HG03432 (cell line): ENCODE results near the gene PDGFB.
"Not testable (repeated sequence)": the region's sequence is repeated elsewhere in the genome, so short reads cannot be mapped to it uniquely, and the experiment has no call there.

Experiments used
- ATAC-seq: cut with Tn5 transposase; IDR thresholded peaks from one replicate; pipeline ENCODE4 v1.9.1; 2021; ENCODE audit warnings: mild to moderate bottlenecking, moderate library complexity; ENCODE audit not compliant: unreplicated experiment

PDGFB gene

DNA sequence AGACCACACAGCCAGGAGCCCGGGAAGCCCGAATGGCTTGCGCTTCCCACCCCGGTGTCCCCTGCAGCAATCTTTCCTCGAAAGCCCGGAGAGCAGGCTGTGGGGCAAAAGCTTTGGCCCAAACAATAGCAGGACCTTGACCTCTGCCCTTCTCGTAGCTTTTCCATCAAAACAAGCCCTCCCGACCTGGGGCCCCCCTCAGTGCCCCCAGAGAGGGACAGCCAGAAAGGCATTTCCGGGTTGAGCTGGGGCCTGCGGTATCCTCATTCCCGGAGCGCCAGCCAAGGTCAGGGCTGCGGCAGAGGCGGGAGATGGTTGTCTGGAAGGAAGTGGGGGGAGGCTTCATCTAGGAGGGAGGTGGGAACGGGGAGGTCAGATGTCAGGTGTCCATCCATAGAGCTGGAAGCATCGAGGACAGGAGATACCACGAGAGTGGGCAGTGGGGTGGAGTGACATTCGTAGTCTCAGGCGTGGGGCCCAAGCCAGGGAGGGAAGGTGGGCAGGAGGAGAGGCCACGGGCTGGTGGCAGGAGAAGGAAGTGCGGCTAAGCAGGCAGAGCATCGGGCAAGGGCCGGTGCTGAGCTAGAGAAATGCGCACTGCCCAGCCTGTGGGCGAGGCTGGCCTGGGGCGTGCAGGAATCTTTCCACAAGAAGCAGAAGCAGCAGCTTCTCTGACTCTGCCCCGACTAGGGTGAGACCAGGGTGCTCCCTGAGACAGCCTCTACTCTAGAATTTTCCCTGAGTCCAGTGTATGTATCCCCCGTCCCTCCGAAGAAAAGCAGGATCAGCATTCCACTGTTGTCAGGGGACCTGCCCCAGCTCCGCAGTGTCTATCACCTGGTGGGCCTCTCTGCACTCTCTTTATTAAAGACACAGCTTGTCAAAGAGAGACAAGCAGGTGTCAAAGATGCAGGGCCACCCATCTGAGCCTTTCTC, 14.3 kb downstream of the PDGFB start:
- ATAC-seq, result no peak

DNA sequence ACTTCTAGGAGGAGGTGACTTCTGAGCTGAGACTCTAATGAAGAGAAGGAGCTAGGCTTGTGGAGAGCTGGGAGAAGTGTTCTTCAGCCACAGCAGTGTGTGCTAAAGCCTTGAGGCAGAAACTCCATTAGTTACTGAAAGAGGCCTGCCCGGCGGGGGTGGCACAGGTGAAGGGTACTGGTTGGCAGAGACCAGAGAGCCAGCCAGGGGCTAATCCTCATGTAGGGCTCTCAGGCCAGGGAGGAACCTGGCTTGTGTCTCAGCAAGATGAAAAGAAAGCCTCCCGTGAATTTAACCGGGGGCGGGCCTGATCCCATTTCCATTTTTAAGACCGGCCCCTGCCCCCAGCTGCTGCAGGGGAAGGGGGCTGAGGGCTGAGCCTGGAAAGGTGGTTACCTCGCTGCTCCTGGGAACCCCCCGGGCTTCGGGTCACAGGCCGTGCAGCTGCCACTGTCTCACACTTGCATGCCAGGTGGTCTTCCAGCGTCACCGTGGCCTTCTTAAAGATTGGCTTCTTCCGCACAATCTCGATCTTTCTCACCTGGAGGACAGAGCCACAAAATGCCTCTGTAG, 15.0 kb downstream of the PDGFB start:
- no peak for ATAC-seq

DNA sequence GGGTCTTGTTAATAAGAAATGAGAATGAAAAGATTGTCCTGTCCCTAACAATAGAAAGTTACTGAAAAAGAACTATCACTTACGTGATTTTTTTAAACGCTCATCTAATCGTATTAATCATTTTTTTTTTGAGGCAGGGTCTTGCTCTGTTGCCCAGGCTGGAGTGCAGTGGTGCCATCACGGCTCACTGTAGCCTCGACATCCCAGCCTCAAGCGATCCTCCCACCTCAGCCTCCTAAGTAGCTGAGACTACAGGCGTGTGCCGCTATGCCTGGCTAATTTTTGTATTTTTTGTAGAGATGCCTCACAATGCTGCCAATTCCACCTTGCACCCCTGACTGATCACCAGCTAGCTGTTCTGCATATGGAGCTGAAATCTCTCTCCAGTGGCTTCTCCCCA, 15.7 kb downstream of the PDGFB start:
- no peak for ATAC-seq

DNA sequence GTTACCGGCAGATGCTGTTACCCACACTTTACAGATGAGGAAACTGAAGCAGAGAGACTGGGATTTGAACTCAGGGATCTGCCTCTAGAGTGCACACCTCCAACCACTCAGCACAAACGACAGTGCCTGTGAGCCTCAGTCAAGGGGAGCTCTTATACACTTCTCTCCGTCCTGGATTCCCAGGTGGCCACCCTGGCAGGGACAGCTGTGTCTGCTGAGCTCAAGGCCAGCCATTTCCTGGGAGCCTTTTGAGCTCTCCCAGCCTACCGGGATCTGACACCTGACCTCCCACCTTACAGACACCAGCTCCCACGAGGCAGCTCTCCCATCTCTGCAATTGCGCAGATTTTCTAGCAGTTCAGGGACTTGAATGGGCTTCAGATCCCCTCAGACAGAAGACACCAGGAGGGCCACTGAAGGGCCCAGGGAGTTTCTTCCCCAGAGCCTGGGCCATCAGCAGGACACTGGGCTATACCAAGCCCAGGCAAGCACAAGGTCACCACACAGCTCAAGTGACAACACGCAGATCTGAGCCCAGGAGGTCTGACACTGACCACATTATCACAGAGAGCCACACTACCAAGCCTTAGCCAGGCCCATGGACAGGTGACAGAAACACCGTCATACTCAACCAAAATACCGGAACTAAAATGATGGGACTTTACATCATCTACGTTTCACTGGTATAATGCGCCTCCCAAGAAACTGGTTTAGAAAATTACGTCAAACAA, 17.1 kb downstream of the PDGFB start:
- ATAC-seq, result no peak

DNA sequence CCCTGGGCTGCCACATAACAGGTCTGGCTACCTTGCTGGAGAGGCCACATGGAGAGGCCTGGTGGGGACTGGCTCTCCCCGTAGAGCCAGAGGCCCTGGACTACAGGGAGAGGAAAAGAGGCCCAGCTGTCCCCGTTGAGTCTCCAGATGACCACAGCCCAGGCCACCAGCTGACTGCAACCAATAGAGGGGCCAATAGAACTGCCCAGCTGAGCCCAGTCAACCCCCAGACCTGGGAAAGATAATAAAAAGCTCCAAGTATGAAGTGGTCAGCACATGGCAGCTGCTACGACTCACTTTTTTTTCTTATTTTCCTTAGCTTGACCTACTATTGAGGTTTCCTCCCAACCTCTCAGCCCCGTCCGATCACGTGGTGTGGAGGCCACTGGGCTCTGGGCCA, 18.4 kb downstream of the PDGFB start:
- no peak for ATAC-seq

DNA sequence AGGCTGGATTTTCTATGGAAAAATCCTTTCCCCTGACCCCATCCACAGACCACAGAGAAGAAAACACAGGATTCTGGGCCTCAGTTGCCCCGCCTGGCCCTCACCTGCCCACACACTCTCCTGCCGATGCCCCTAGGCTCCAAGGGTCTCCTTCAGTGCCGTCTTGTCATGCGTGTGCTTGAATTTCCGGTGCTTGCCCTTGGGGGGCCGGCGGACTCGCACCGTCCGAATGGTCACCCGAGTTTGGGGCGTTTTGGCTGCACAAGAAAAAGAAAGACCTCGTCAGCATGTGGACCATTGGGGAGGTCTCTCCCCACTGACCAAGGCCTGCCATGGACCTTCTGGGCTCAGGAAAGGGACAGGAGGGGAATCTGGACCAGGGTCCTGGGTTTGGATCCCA, 19.2 kb downstream of the PDGFB start:
- no peak for ATAC-seq

DNA sequence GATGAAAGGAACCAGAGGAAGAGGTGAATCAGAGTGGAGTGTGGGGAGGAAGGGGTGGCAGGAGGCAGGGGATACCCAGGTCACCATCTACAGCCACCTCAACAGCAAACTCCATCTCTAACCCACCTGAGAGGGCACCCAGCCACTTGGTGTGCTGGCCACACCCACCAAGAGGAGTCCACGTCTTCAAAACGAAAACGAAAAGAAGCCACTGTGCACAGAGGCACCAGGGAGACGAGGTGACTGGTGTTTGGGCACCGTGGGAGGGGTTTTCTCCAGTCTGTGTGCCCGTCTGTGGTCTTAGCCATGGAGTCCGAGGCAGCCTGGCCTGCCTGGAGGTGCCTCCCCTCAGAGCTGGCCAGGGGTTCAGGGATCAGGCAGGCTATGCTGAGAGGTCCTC, 20.2 kb downstream of the PDGFB start:
- no peak for ATAC-seq

DNA sequence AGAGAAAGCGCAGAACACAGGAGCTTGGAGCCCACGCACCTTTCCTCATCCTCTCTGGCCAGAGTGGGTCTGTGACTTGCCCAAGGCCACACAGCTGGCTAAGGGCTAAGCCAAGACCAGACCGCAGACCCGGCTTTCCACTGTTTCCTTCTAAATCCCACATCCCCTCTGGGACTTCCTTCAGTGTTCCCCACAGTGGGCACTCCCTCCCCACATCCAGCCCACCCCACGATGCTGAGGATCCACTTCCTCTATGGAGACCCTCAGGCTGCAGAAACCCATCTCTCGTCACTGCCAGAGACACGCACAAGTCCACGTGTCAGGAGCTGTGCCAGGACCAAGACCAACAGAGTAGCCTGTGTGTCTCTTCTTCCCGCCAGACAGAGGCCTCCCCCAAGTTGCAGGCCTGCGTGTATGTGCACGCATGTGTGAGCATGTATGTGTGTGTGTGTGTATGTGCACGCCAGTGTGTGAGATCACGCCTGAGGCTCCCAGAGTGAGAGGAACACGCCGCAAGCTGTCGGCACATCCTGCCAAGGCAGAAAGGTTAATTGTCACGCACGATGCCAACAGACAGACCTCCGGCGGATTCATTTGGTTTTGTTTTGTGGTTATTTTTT, 21.6 kb downstream of the PDGFB start:
- ATAC-seq, result no peak

DNA sequence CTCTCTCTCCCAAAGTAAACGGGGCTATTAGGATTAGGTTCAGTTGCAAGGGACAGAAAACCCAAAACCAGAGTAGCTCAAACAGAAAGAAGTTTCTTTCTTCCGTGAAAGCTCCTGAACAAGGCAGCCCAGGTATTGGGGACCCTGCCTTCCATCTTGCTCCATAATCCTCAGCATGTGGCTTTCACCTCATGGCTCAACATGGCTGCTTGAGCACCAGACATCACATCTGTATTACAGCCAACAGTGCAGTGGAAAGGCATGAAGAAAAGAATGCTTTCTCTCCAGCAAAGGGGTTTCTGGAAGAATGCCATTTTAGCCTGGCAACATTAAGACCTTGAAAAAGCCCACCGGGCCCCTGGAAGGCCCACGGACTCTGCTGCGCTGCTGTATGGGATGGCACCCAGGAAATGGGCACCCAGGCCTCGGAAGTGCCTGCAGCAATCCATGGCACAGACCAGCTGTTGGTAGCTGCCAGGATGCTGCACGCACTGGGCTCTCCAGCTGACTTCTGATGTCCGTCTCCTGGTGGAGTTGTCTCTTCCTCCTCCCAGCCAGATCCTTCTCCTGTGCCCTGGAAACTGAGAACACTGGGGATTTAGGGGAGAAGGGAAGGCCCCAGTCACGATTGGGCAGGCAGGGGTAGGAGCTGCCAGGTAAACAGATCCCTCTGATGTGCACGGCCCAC, 22.6 kb downstream of the PDGFB start:
- ATAC-seq, result no peak

DNA sequence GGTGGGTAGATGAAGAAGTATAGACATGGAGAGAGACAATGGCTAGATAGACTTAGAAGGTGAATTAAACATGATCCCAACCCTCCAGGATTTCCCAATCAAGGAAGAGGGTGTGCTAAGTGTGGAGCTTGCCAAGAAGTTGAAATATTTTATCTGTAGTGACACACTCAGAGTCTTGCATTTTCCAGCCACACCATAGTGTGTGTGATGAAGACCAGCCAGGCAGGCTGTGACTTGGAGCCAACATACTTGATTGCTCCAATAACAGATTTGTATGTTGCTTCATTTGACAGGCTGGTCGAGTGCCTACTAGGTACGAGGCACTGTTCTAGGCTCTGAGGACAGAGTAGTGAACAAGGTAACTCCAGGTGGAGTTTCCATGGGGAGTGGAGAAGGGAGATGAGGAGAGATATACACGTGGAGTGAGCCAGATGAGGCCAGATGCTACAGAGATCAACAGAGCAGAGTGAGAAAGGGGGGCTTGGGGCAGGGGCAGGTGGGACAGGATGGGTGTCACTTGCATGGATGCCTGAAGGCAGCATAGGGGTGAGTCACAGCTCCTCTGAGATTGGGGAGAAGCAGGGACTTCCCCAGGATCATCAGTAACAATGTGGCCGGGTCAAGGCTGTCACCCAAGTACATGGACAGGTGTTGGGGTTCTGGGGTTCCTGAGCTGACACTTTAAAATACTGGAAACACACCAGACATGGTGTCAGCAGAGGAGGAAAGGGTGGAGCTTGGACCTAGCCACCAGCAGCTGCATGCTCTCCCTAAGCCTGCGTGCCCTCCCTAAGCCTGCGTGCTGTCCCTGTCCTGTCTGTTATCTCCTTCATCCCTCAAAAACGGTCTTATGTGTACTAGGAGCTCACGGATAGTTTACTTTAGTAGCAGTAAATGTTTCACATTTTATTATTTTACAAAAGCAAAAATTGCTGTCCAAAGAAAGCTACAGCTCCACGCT, 23.6 kb downstream of the PDGFB start:
- ATAC-seq, result no peak

DNA sequence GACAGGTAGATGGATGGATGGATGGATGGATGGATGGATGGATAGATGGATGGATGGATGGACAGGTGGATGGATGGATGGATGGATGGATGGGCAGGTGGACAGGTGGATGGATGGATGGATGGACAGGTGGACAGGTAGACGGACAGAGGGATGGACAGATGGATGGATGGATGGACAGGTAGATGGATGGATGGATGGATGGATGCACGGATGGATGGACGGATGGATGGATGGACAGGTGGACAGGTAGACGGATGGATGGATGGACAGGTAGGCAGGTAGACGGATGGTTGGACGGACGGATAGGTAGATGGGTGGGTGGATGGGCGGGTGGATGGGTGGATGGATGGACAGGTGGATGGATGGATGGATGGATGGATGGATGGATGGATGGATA, 24.3 kb downstream of the PDGFB start:
- ATAC-seq, result no peak

DNA sequence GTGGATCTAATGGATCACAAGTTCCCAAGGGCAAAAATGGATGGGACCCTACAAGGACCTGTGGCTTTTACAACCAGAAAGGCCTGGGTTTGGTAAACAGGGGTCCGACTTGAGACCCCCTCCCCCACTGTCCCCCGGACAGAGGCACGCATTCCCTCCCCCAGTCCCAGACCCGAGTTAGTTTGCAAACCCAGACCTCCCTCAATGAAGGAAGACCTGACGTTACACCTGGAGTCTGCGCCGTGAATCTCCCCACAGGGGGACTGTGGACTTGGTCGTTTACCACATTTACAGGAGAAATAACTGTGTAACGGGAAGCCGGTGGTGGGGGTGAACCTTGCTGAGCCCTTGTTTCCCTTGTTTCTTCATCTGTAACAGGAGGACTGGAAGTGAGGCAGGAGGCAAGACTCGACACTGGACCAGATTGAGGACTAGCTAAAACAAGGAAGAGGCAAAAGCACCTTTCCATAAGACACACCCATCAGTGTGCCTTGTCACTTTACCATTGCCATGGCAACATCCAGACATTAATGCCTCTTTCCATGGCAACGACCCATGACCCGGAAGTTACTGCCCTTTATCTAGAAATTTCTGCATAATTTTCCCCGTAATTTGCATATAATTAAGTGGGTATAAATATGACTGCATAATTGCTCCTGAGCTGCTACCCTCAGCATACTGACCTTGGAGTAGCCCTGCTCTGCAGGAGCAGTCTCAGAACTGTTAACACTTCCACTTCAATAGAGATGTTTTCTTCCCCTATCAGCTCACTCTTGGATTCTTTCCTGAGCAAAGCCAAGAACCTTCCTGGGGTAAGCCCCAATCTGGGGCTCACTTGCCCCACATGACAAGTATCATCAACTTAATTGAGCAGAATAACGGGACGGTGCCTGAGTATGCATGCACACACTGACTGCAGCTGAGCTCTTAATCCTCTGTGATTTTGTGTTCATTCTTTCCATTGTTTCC, 25.4 kb downstream of the PDGFB start:
- ATAC-seq, result no peak

DNA sequence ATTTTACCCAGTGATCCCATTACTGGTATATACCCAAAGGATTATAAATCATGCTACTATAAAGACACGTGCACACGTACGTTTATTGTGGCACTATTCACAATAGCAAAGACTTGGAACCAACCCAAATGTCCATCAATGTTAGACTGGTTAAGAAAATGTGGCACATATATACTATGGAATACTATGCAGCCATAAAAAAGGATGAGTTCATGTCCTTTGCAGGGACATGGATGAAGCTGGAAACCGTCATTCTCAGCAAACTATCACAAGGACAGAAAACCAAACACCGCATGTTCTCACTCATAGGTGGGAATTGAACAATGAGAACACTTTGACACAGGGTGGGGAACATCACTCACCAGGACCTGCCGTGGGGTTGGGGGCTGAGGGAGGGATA, 26.4 kb downstream of the PDGFB start:
- not testable (repeated sequence) for ATAC-seq

DNA sequence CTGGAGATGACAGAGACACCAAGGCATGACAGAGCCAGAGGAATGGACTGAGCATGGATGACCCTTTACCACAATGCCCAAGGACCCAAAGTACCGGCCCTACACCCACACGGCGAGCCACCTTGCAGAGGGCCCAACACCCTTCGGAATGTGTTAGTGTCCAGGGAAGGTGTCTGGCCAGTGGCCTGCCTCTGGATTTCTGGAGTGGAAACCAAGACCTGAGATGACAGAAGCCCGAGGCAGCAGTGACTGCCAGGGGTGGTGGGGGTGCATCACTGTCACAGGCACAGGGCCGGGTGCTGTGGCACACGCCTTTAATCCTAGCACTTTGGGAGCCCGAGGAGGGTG, 28.7 kb downstream of the PDGFB start:
- no peak for ATAC-seq

DNA sequence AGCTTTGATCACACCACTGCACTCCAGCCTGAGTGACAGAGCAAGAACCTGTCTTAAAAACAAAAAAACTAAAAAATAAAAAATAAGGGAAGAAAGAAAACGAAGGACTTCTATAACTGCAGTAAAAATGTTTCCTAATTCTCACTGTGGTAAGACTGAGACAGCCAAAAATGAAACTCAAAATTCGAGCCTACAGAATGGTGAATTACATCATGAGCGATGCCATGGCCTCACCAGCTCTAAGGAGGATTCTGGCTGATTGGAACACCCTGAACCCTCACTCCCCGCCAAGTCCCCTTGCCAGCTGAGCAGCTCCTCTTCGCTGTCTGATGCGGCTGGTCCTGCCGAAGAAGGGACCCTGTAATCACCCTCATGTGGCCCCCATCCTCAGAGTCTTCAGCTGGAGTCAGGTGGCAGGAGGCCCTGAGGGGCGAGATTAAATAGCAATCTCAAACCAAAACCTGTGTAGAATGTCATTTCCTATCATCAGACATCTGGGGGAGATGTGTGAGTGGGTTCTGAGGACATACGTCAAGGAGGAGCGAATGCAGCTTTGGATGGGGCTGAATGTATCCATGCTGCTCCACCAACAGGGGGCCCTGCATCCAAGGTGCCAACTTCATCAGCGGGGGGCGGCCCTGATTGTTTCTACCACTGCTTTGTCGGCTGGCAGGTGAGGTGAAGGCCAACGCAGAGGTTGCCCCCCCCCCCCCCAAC, 29.2 kb downstream of the PDGFB start:
- no peak for ATAC-seq

DNA sequence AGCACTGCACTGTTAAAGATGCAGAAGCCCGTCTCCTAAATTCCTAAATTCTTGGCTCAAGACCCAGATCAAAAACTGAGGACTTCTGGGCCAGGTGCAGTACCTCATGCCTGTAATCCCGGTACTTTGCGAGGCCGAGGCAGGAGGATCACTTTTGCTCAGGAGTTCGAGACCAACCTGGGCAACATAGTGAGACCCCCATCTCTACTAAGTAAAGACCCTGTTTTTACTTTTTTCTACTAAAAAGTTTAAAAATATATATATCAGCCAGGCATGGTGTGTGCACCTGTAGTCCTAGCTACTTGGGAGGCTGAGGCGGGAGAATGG, 29.7 kb downstream of the PDGFB start:
- no peak for ATAC-seq

DNA sequence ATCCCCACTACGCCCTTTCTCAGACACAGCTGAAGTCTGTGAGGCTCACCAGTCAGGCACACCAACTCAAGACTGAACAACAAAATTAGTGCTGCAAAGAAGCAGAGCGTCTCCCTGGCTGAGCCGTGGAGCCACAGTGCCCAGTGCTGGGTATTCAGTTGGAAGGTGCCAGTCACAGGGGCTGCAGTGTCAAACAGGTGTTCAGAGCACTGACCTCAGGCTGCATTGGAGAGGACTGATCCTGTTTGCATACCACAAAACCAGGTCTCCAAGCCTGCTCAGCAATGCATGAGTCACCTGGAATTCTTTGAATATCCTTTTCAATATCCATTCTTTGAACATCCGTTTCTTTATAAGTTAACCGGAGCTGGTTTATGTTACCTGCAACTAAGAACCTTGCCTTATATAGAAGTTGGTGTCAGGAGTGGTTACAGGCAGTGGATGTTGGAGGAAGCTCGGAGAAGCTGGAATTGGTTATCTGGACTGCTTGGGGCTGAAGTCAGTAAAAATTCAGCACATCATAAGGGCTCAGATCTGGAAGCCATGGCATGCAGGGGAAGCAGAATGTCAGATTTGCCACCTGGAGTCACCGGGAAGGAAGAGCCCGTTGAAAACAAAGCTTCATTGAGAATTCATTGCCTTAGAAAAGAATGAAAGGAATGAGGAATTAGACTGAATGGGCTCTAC, 30.3 kb downstream of the PDGFB start:
- ATAC-seq, result no peak

DNA sequence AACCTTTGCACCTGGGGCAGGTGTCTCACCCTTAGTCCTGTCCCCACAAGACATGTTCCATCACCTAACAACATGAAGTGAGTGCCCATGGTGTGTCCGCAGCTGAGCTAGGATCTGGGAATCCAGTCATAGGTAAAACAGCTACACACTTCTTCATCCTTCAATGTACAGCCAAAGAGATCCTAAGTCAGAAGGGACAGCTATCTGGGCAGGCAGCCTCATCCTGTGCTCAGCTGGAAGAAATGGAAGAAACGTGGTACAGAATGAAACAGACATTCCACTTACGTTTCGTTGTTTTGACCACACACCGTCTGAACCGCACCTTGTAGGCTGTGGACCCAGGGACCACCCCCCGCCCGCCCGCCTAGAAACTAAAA, 30.8 kb downstream of the PDGFB start:
- ATAC-seq, result no peak
